GM21515 (cell line): ENCODE measurements around the gene ARAP1.

ENCODE experiments used
- ATAC-seq: cut with Tn5 transposase; IDR thresholded peaks from one replicate; pipeline ENCODE4 v1.9.1; 2021; ENCODE audit not compliant: unreplicated experiment

ARAP1 gene

DNA sequence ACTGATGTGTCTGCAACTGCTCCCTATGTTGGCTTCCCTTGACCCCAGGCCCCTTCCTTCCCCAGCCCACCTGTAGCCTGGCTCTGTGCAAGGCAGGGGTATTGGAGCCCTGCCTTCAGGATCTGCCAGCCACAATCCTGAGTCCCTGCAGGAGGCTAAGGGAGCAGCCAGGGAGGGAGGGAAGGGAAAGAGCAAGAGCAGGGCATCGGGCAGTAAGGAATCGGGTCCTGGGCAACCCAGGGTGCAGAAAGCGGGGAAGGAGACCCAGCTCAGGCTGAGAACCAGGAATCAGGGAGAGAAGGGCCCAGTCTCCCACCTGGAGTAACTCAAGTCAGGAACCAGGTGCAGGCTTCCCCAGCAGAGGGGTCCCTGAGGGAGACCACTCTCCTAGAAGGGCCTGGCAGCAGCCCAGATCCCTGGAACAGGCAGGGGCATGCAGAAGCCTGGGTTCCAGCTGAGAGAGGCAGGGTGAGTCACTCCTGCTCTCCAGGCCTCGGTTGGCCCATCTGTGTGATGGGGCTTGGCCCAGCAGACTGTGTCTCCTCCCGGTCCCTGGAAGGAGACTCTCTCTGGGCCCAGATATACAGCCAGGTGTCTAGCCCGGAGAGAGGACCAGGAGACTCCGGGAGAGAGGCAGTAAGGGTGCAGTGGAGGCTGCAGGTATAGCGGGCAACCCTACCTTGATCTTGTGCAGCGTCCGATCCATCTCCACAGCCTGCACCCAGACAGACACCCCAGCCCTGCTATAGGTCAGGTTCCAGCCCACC lies 28.3 kb upstream of the ARAP1 start:
- ATAC-seq = no peak

GRCh38 chr11:72779495-72780128 lies 27.4 kb upstream of the ARAP1 start:
- ATAC-seq = no peak

DNA sequence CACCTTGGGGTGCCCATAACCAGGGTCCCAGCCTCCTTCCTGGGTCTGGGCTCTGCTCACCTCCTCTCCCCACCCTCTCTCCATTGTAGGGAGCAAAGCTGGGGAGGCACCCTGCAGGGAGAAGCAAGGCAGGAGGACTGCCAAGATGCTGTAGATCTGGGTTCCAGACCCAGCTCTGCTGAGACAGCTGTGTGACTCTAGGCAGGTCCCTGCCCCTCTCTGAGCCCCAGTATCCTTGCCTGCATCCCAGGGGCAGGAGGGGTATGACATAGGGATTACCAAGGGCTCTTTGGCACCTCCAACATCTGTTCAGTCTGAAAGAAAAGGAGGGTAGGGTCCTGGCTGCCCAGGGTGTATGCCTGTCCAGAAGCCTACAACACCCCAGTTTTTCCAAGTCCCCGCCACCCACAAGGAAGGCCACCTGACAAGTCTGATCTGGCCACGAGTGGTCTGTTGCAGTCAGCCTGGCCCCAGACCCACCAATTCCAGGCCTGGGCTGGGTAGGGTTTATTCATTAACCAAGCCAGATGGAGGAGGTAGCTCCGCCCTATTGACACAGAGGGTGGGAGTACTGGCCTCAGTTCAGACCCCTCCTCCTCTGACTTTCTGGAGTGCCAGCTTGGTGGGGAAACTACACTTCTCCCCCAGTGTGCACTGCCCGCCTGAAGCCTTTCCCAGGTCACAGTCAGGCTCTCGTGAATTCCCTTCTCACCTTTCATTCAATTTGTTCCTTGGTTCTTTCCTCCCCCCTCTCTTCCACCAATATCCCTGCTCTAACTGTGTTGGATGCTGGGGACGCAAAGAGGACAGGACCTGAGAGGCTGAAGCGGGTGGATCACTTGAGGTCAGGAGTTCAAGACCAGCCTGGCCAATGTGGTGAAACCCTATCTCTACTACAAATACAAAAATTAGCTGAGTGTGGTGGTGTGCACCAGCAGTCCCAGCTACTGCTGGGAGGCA lies 26.6 kb upstream of the ARAP1 start:
- no peak for ATAC-seq

DNA sequence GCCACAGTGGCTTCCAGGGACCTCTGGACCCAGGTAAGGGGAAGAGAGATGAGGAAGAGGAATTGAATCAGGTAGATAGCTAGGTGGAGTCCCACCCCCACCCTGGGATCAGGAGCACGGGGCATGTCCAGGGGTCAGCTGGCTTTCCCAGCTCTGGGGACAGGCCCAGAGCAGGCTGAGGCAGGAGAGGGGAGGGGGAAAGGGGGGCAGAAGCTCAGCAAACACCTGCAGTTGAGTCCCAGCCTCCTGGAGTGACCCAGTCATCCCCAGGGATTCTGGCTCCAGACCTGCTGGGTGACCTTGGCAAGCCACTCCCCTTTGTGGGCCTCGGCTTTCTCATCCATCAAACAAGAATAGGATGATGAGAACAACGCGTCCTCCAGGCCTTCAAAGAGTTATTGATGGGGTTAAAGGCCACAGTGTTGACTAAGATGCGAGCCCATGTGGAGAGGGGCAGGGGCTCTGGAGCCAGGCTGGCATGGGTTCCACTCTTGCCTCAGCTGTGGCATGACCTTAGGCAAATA lies 25.6 kb upstream of the ARAP1 start:
- ATAC-seq = no peak

- ATAC-seq = no peak
Observed at GRCh38 chr11:72776844-72777754, 24.9 kb upstream of the ARAP1 start.

DNA sequence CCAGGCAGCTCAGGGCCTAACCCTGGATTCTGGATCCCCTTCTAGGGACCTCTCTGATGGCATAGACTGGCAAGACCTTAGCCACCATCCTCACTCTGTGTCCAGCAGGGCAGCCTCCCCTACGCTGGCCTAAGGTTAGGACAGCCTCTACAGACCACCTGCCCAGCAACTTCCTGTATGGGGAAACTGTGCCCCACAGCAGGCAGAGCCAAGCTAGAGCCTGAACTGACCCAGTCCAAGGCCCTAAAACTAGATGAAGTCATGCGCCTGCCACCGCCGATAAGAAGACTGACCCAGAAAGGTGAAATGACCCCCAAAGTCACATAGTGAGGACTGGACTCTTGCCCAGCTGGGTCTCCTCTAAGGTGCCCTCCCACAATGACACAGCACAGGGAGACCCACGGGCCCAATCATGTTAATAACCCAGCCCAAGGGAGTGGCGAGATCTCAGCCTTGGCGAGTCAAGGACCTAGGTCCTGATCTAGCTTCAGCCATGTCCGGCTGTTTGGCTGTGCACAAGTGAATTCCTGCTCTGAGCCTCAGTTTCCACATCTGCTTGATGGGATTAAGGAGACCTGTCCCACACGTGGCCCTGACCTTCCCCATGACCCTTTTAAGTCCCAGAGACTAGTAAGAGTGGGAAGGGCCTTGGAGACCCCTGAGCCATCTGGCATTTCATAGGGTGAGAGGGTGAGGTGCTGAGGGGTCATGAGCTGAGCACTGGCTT lies 24.1 kb upstream of the ARAP1 start:
- ATAC-seq = no peak

- no peak for ATAC-seq
Observed at GRCh38 chr11:72775288-72776110, 23.3 kb upstream of the ARAP1 start.

DNA sequence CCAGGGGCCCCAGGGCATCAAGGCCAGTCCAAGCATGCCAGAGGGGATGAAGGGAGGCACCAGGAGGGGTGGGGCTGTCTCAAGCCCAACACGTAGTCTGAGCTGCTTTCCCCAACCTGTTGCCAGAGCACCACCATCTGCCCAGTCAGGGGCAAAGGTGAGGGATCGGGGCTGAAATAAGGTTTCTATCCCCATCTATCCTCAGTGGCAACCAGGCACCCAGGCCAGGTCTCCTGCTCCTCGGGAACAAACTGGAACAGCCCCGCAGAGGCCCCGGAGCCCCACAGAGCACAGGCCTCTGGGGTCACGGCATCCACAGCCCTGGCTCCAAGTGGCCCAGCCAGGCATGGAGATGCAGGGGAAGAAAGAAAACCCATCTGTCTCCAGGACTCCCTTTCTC lies 22.3 kb upstream of the ARAP1 start:
- no peak for ATAC-seq

DNA sequence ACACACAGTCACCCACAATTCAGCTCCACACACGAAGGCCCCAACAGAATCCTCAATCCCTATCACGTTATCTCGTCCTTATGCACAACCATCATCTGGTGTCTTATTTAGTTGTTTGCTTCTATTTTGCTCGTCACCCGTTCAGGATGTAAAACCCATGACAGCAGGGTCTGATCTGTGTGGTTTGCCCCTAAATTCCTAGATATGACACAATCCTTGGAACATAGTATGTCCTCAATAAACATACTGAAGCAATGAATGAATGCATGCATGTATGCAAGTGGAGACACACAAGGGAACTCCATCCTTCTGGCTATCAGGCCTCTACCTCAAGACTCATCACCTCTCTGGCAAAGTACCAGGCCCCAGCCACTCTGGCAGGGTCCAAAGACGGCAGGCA lies 21.5 kb upstream of the ARAP1 start:
- no peak for ATAC-seq

GRCh38 chr11:72773291-72773690 lies 21.1 kb upstream of the ARAP1 start:
- no peak for ATAC-seq

- ATAC-seq = no peak
Observed at GRCh38 chr11:72772059-72772458, 19.9 kb upstream of the ARAP1 start.

GRCh38 chr11:72771507-72771906 lies 19.3 kb upstream of the ARAP1 start:
- no peak for ATAC-seq

DNA sequence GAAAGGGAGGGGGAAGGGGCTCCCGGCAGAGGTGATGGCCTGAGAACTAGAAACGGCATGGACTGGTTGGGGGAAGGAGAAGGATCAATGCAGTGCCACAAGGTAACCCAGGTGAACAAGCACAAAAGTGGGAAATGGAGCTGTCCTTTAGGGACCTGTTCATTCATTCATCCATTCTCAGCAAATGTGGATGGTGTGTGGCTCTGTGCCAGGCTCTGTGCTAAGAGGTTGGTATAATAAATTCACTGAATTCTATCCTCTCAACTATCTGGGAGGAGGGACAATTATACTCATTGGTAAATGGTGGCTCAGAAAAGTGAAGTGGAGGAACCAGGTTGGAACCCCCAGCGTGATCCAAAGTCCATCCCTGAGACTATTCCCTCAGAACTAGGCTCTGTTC lies 18.6 kb upstream of the ARAP1 start:
- no peak for ATAC-seq

DNA sequence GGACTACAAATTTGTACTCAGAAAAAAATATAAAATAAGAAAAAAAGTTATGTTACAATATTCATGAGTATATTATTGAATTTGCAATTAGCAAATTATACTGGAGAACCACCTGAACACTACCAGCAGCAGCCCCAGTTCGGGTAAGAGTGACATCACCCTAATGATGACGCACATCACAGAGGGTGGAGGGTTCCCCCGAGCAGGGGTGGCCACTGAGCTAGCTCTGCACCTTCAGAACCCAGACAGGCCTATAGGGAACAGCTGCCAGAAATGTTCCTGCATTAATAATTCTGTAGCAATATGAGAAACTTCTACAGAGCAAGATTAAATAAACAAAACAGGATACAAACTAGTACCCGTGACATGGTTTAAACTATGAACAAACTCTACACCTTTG lies 17.5 kb upstream of the ARAP1 start:
- no peak for ATAC-seq

GRCh38 chr11:72768581-72768980 lies 16.4 kb upstream of the ARAP1 start:
- no peak for ATAC-seq

DNA sequence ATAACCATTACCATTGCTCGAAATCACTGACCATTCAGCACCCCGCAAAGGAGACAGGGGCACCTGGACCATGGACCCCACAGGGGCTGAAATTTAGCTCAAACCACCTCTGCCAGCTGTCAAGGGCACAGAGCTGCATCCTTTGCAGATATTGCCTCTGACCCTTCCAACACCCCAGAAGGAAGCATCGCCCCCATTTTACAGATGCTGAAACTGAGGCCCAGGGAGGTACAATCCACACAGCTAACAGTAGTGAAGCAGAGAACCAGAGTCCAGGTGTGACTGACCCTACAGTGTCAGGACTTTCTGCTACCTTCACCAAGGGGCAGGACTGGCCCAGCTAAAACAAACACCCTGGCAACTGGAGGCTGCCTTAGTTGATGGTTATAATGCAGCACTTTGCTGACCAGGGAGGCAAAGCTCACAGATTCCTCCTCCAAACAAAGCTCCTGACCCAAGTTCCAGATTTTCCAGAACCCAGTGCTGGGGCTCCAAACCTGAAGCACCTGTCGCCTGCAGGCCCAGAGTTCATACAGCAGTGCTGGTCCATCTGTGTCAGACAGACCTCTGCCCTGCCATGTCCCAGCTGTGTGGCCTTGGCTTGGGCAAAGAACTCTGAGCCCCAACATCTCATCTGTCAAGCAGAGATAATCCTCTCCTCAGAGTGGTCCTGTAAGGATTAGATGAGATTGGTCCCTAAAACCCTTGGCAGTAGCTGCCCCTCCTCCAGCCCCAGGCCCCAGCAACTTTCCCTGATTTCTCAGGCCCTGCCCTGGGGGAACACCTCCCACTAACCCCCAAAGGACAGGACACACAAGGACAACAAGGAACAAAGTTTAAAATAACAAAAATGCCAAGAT lies 15.2 kb upstream of the ARAP1 start:
- ATAC-seq = no peak

DNA sequence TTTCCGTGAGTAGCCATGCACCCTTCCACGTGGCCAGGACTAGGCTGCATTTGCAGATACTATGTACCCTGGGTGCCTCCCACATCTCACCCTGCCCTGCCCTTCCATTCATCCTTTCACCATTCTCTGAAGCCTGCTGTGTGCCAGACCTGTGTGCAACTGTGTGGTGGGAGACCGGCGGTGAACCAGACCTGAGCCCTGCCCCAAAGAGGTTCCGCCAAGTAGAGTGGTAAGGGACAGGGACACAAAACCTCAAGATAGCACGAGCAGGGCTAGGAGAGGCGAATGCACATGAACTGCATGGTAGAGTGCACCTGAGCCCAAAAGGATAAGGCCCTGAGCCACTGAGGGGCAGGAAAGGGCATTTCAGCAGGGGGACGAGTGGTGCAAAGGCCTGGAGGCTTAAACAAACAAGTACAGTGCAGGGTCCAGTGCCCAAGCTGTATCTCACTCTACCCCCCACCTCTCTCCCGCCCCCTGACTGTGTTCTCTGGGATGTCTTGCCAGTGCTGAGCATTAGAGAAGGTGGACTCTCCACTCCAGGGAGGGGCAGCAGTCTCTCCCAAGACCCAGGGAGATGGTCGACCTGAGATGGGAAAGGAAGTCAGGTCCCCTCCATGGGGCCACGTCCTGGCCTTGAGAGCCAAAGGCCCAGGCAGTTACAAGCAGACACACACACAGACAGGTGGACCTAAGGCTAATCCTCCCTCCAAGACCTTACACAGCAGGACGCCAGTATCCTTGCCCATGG lies 14.1 kb upstream of the ARAP1 start:
- ATAC-seq = no peak
